ENCODE data around the gene ZDHHC19. TPM values are rescaled to one million over a fixed set of nuclear protein-coding genes. Genes with fewer than 3 reads are reported as not detected.
"Not testable (repeated sequence)": the region's sequence is repeated elsewhere in the genome, so short reads cannot be mapped to it uniquely, and the experiment has no call there.

ZDHHC19 gene
- total RNA-seq, 2 donors from 2014 or later = not detected

DNA sequence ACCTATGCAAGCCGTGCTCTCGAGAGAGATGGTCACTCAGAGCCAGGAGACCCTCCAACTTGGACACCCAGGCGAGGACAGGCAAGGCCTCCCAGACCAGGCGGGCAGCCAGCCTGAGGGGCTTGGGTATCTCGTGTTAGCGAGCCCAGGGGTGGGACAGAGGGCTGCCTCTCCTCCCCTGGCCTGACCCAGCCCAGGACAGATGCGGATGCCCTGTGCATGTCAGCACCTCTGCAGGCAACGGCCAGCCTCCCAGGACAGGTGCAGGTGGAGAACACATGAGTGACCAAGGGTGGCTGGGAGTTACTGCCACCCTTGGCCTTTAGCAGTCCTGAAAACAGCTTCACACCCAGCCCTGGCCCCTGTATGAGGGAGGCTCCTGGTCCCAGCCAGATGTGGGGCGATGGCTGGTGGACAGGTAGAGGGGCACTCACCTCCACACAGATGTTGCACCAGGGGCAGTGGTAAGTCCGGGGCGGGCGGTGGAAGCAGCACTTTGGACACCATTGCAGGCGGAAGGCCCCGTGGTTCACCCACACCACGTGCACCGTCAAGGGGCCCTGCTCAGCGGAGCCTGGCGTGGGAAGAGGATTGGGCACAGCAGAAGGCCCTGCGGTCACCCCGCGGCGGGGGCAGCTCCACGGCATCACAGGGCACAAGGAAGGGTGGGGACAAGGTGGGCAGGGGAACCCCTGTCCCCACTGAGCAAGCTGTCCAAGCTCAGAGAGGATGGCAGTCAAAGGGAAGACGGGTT lies 2.1 kb downstream of the ZDHHC19 start:
- no peak for DNase-seq
- Histone ChIP-seq H3K9me3 (no peaks in the 10 kb centered on the region), H3K27ac (no peak overlapping the region), H3K27me3 (no peaks in the 10 kb centered on the region), H3K4me3 (no peak overlapping the region), H3K36me3 (no peaks in the 10 kb centered on the region), H3K4me1 (no peaks in the 10 kb centered on the region), H3K9ac (ENCODE audit: low read depth in 2 of 2, low read length in 2 of 2) (no peak overlapping the region)
- intact Hi-C loops (cut with DNase I) = no loop called here
- TF ChIP-seq, protein P1, sequence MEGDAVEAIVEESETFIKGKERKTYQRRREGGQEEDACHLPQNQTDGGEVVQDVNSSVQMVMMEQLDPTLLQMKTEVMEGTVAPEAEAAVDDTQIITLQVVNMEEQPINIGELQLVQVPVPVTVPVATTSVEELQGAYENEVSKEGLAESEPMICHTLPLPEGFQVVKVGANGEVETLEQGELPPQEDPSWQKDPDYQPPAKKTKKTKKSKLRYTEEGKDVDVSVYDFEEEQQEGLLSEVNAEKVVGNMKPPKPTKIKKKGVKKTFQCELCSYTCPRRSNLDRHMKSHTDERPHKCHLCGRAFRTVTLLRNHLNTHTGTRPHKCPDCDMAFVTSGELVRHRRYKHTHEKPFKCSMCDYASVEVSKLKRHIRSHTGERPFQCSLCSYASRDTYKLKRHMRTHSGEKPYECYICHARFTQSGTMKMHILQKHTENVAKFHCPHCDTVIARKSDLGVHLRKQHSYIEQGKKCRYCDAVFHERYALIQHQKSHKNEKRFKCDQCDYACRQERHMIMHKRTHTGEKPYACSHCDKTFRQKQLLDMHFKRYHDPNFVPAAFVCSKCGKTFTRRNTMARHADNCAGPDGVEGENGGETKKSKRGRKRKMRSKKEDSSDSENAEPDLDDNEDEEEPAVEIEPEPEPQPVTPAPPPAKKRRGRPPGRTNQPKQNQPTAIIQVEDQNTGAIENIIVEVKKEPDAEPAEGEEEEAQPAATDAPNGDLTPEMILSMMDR (IDR thresholded peaks at IDR 0.05) = no peak

DNA sequence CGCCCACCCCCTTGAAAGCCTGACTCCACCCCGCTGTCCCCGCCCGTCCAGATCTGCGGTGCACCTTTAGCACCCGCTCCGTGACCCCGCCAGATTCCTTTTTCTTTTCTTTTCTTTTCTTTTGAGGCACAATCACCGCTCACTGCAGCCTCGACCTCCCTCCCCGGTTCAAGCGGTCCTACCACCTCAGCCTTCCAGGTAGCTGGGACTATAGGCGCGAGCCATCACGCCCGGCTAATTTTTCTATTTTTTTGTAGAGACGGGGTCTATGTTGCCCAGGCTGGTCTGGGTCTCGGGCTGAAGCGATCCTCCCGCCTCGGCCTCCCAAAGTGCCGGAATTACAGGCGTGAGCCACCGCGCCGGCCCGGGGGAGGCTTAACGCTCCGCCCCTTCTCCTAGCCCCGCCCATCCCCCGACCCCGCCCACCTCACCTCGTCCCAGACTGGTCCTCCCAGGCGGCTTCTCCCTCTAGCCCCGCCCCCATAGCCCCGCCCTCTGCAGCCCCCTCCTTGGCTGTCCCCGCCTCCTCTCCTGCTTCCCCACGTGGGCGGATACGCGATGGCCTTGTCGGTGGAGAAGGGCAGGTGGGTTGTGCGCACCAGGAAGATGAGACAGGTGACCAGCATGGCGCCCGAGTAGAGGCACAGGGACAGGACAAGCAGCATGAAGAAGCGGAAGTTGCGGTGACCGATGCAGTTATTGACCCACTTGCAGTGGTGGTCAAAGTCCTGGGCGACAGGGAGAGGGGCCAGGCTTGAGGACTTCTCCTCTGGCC lies 3.2 kb downstream of the ZDHHC19 start:
- intact Hi-C loops (cut with DNase I) = no loop called here
- TF ChIP-seq, protein P1 (IDR thresholded peaks at IDR 0.05) = no peak
- Histone ChIP-seq H3K9me3 (no peaks in the 10 kb centered on the region), H3K36me3 (no peaks in the 10 kb centered on the region), H3K4me1 (no peaks in the 10 kb centered on the region), H3K27me3 (no peaks in the 10 kb centered on the region), H3K9ac (ENCODE audit: low read depth in 2 of 2, low read length in 2 of 2) (no peak overlapping the region), H3K27ac (no peak overlapping the region), H3K4me3 (peak overlapping the region; percentile 38)
- DNase-seq = peak; percentile 64

DNA sequence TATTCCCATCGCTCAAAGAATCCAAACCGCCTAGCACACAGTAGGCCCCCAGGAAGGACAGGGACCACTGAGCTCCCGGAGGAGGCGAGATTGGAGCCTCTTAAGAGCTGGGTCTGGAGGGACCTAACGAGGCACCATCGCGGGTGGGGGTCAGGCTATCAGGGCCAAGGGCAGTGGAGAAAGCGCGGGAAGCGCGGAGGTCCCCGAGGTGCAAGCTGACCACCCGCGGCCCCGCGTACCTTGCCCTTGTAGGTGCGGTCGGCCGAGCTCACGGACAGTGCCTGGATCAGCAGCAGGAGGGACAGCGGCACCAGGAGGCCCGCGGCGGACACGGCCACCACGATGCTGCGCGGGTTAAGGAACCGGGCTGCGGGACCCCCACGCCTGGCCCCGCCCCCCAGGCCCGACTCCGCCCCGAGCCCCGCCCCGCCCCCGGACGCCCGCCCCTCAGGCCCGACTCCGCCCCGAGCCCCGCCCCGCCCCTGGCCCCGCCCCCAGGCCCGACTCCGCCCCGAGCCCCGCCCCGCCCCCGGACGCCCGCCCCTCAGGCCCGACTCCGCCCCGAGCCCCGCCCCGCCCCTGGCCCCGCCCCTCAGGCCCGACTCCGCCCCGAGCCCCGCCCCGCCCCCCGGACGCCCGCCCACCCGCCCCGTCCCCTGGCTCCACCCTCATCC lies 3.9 kb downstream of the ZDHHC19 start:
- H3K4me1 ChIP-seq = no peaks in the 10 kb centered on the region
- H3K4me3 ChIP-seq = peak overlapping the region; percentile 19
- H3K9ac ChIP-seq (ENCODE audit: low read depth in 2 of 2, low read length in 2 of 2) = no peak overlapping the region
- no peak overlapping the region for H3K27ac ChIP-seq
- TF ChIP-seq, protein P1 (IDR thresholded peaks at IDR 0.05) = no peak
- H3K36me3 ChIP-seq = no peaks in the 10 kb centered on the region
- intact Hi-C loops (cut with DNase I) = no loop called here
- no peaks in the 10 kb centered on the region for H3K27me3 ChIP-seq
- no peaks in the 10 kb centered on the region for H3K9me3 ChIP-seq
- no peak for DNase-seq

DNA sequence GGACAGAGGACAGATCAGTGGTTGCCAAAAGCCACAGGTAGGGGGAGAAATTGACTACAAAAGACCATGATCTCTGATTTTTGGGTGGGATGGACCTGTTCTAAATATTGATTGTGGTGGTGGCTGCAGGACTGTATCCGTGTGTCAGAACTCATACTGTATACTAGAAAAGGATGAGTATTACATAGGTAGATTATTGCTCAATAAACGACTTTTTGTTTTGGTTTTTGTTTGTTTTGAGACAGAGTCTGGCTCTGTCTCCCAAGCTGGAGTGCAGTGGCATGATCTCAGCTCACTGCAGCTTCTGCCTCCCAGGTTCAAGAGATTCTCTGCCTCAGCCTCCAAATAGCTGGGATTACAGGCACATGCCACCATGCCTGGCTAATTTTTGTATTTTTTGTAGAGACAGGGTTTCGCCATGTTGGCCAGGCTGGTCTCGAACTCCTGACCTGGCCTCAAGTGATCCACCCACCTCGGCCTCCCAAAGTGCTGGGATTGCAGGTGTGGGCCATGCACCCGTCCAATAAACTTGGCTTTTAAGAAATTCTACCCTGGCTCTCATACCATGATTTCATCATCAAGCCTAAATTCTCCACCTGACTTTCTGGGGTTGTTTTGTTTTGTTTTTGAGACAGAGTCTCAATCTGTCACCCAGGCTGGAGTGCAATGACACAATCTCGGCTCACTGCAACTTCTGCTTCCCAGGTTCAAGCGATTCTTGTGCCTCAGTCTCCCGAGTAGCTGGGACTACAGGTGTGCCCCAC lies 5.6 kb downstream of the ZDHHC19 start:
- DNase-seq; H3K36me3 ChIP-seq; H3K9ac ChIP-seq (ENCODE audit: low read depth in 2 of 2, low read length in 2 of 2); H3K27ac ChIP-seq; H3K9me3 ChIP-seq; H3K4me1 ChIP-seq; intact Hi-C loops (cut with DNase I); H3K4me3 ChIP-seq; H3K27me3 ChIP-seq: not testable (repeated sequence)

DNA sequence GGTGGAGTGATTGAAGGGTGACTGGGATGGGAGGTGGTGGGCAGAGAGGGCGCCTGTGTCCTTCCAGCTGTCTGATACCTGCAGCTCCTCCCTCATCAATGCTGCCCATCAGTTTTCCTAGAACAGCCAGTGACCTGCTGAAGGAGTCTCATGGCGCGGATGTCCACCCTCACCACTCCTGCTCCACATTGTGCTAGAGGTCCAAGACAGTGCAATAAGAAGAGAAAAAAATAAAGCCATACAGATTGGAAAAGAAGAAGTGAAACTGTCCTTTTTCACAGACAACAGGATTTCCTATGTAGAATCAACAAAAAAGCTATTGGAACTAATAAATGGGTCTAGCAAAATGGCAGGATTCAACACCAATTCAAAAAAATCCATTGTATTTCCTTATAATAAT lies 7.4 kb downstream of the ZDHHC19 start:
- Histone ChIP-seq H3K4me1 (no peaks in the 10 kb centered on the region), H3K27ac (no peak overlapping the region), H3K9ac (ENCODE audit: low read depth in 2 of 2, low read length in 2 of 2) (no peak overlapping the region), H3K36me3 (no peaks in the 10 kb centered on the region), H3K9me3 (no peaks in the 10 kb centered on the region), H3K4me3 (no peak overlapping the region), H3K27me3 (no peaks in the 10 kb centered on the region)
- intact Hi-C loops (cut with DNase I) = no loop called here
- TF ChIP-seq, protein P1 (IDR thresholded peaks at IDR 0.05) = no peak
- no peak for DNase-seq
